ACHN (cell line): ENCODE results near the gene CLC.
"Not testable (repeated sequence)": the region's sequence is repeated elsewhere in the genome, so short reads cannot be mapped to it uniquely, and the experiment has no call there.

Experiments used
- DNase-seq: peaks from one replicate; pipeline ENCODE4 v3.0.0-alpha.2; 2015
- in situ Hi-C: cut with HindIII; loops from 2 replicates; pipeline ENCODE4 v1.10.0; 2017; ENCODE audit warnings: low sequenced_read_pairs, low pct_ligation_motif_present, low pct_unique_long_range_greater_than_20kb

Gene CLC

GRCh38 chr19:39735688-39736087, 2.1 kb downstream of the CLC start:
- no peak for DNase-seq
- in situ Hi-C loops: no loop called here

- in situ Hi-C loops: no loop called here
- no peak for DNase-seq
Measured at GRCh38 chr19:39733841-39734240, 4.0 kb downstream of the CLC start.

- DNase-seq: no peak
Measured at GRCh38 chr19:39731685-39732084, 6.1 kb downstream of the CLC start.

GRCh38 chr19:39729594-39729993, 8.2 kb downstream of the CLC start:
- in situ Hi-C loops: no loop called here
- no peak for DNase-seq

More at GRCh38 chr19:39731685-39732084, 6.1 kb downstream of the CLC start:
- in situ Hi-C loops: no loop called here

GRCh38 chr19:39728040-39728439, 9.8 kb downstream of the CLC start:
- in situ Hi-C loops: no loop called here
- DNase-seq: no peak

- no peak for DNase-seq
- in situ Hi-C loops: no loop called here
Measured at GRCh38 chr19:39727070-39727800, 10.6 kb downstream of the CLC start.

GRCh38 chr19:39725995-39726394, 11.8 kb downstream of the CLC start:
- DNase-seq: no peak
- in situ Hi-C loops: no loop called here

- in situ Hi-C loops, DNase-seq: not testable (repeated sequence)
Measured at GRCh38 chr19:39720144-39720543, 17.7 kb downstream of the CLC start.

- DNase-seq: no peak
- in situ Hi-C loops: no loop called here
Measured at GRCh38 chr19:39710333-39710890, 27.4 kb downstream of the CLC start.

GRCh38 chr19:39709026-39709872, 28.6 kb downstream of the CLC start:
- in situ Hi-C loops: no loop called here
- no peak for DNase-seq

- in situ Hi-C loops: no loop called here
- no peak for DNase-seq
Measured at GRCh38 chr19:39708594-39708993, 29.2 kb downstream of the CLC start.

- in situ Hi-C loops: no loop called here
- DNase-seq: no peak
Measured at GRCh38 chr19:39705578-39706188, 32.1 kb downstream of the CLC start.

GRCh38 chr19:39704181-39705044, 33.4 kb downstream of the CLC start, which contains the start of gene LGALS14:
TSS of gene LGALS14 (plus strand) at chr19:39704481. CDS start at chr19:39704529, 48 bp downstream.
- in situ Hi-C loops: no loop called here
- DNase-seq: no peak

GRCh38 chr19:39701291-39701690, 36.5 kb downstream of the CLC start:
- in situ Hi-C loops: no loop called here
- no peak for DNase-seq

- in situ Hi-C loops: no loop called here
- DNase-seq: no peak
Measured at GRCh38 chr19:39698535-39698934, 39.3 kb downstream of the CLC start.

- no peak for DNase-seq
- in situ Hi-C loops: no loop called here
Measured at GRCh38 chr19:39696387-39696786, 41.4 kb downstream of the CLC start.

- in situ Hi-C loops: no loop called here
- no peak for DNase-seq
Measured at GRCh38 chr19:39695759-39696158, 42.1 kb downstream of the CLC start.

GRCh38 chr19:39692822-39693221, 45.0 kb downstream of the CLC start:
- in situ Hi-C loops: no loop called here
- no peak for DNase-seq
